ENCODE measurements around the gene GABRA6.
"Not testable (repeated sequence)": the region's sequence is repeated elsewhere in the genome, so short reads cannot be mapped to it uniquely, and the experiment has no call there.

The GABRA6 gene

GRCh38 chr5:161685461-161685860 lies at the start of gene GABRA6:
Gene GABRA6, plus strand, starts transcription at chr5:161685721. Its CDS starts 269 bp downstream, at chr5:161685990.
- no peak for DNase-seq

- no peak for DNase-seq
These were observed 47.9 kb upstream of the GABRA6 start for GRCh38 chr5:161637591-161637990.

GRCh38 chr5:161641444-161641843 lies 44.1 kb upstream of the GABRA6 start:
- no peak for DNase-seq

- no peak for DNase-seq
These were observed 40.3 kb upstream of the GABRA6 start for GRCh38 chr5:161645264-161645663.

- DNase-seq, result not testable (repeated sequence)
These were observed 33.6 kb upstream of the GABRA6 start for GRCh38 chr5:161651926-161652325.

GRCh38 chr5:161660806-161661205 lies 24.7 kb upstream of the GABRA6 start:
- DNase-seq, result no peak

GRCh38 chr5:161663431-161663830 lies 22.1 kb upstream of the GABRA6 start:
- DNase-seq, result no peak

- DNase-seq, result no peak
These were observed 9.4 kb upstream of the GABRA6 start for GRCh38 chr5:161676103-161676502.

GRCh38 chr5:161686149-161686548 lies 628 bp downstream of the GABRA6 start:
- no peak for DNase-seq

GRCh38 chr5:161686881-161687280 lies 1.4 kb downstream of the GABRA6 start:
- DNase-seq, result no peak

- no peak for DNase-seq
These were observed 1.8 kb downstream of the GABRA6 start for GRCh38 chr5:161687316-161687715.

GRCh38 chr5:161691911-161692310 lies 6.4 kb downstream of the GABRA6 start:
- DNase-seq, result no peak

- no peak for DNase-seq
These were observed 11.5 kb downstream of the GABRA6 start for GRCh38 chr5:161697001-161697400.

- no peak for DNase-seq
These were observed 14.5 kb downstream of the GABRA6 start for GRCh38 chr5:161700065-161700464.

GRCh38 chr5:161703528-161703927 lies 18.0 kb downstream of the GABRA6 start:
- no peak for DNase-seq

- DNase-seq, result no peak
These were observed 21.9 kb downstream of the GABRA6 start for GRCh38 chr5:161707382-161707781.

- DNase-seq, result no peak
These were observed 23.7 kb downstream of the GABRA6 start for GRCh38 chr5:161709239-161709638.

GRCh38 chr5:161713042-161713441 lies 27.5 kb downstream of the GABRA6 start:
- DNase-seq, result no peak

- no peak for DNase-seq
These were observed 33.6 kb downstream of the GABRA6 start for GRCh38 chr5:161719157-161719556.

- no peak for DNase-seq
These were observed 34.9 kb downstream of the GABRA6 start for GRCh38 chr5:161720460-161720859.

GRCh38 chr5:161734741-161735140 lies 49.2 kb downstream of the GABRA6 start:
- no peak for DNase-seq

GRCh38 chr5:161740433-161740832 lies 54.9 kb downstream of the GABRA6 start:
- no peak for DNase-seq

GRCh38 chr5:161744276-161744675 lies 58.8 kb downstream of the GABRA6 start:
- DNase-seq, result no peak

- no peak for DNase-seq
These were observed 59.9 kb downstream of the GABRA6 start for GRCh38 chr5:161745392-161745791.

- no peak for DNase-seq
These were observed 65.7 kb downstream of the GABRA6 start for GRCh38 chr5:161751265-161751664.

All from NCI-H526 treated with DMSO at 0.1 percent for 48 hours (cell line).